Measurements from ENCODE around the gene SYNPO.

The SYNPO gene

GRCh38 chr5:150607105-150607504 is 33.4 kb upstream of the SYNPO start:
- DNase-seq (ENCODE audit: low read depth) = no peak

- no peak for DNase-seq (ENCODE audit: low read depth)
These were observed 32.5 kb upstream of the SYNPO start for GRCh38 chr5:150607991-150608390.

GRCh38 chr5:150608991-150609390 is 31.5 kb upstream of the SYNPO start:
- no peak for DNase-seq (ENCODE audit: low read depth)

GRCh38 chr5:150609843-150610584 is 30.4 kb upstream of the SYNPO start:
- no peak for DNase-seq (ENCODE audit: low read depth)

GRCh38 chr5:150611026-150611425 is 29.4 kb upstream of the SYNPO start:
- no peak for DNase-seq (ENCODE audit: low read depth)

GRCh38 chr5:150612405-150612804 is 28.1 kb upstream of the SYNPO start:
- DNase-seq (ENCODE audit: low read depth) = no peak

- no peak for DNase-seq (ENCODE audit: low read depth)
These were observed 27.4 kb upstream of the SYNPO start for GRCh38 chr5:150612905-150613670.

GRCh38 chr5:150613991-150614660 is 26.3 kb upstream of the SYNPO start:
- no peak for DNase-seq (ENCODE audit: low read depth)

- DNase-seq (ENCODE audit: low read depth) = no peak
These were observed 25.8 kb upstream of the SYNPO start for GRCh38 chr5:150614661-150615060.

GRCh38 chr5:150615141-150615699 is 25.2 kb upstream of the SYNPO start:
- no peak for DNase-seq (ENCODE audit: low read depth)

GRCh38 chr5:150616024-150616470 is 24.4 kb upstream of the SYNPO start:
- DNase-seq (ENCODE audit: low read depth) = no peak

GRCh38 chr5:150616506-150616905 is 24.0 kb upstream of the SYNPO start:
- DNase-seq (ENCODE audit: low read depth) = no peak

GRCh38 chr5:150618163-150618562 is 22.3 kb upstream of the SYNPO start:
- DNase-seq (ENCODE audit: low read depth) = no peak

GRCh38 chr5:150618588-150619281 is 21.7 kb upstream of the SYNPO start:
- no peak for DNase-seq (ENCODE audit: low read depth)

- no peak for DNase-seq (ENCODE audit: low read depth)
These were observed 20.9 kb upstream of the SYNPO start for GRCh38 chr5:150619359-150620230.

GRCh38 chr5:150621301-150621700 is 19.2 kb upstream of the SYNPO start:
- DNase-seq (ENCODE audit: low read depth) = no peak

GRCh38 chr5:150622157-150622556 is 18.3 kb upstream of the SYNPO start:
- DNase-seq (ENCODE audit: low read depth) = no peak

- no peak for DNase-seq (ENCODE audit: low read depth)
These were observed 17.1 kb upstream of the SYNPO start for GRCh38 chr5:150623152-150623877.

- no peak for DNase-seq (ENCODE audit: low read depth)
These were observed 16.6 kb upstream of the SYNPO start for GRCh38 chr5:150623878-150624216.
